Testis (tissue), 2 donors: ENCODE measurements around the gene DLG2.

Experiments used
- CTCF ChIP-seq, 3 experiments: fragments of 450-650 bp in 2 of 3; fragments of 200-600 bp in 1 of 3; sonication (generic) in 1 of 3; IDR thresholded peaks; one replicate each; pipeline ENCODE4 v1.5.1; 2016 to 2019; ENCODE audit warnings: antibody characterized with exemption in 3 of 3, mild to moderate bottlenecking in 2 of 3, moderate library complexity in 1 of 3
- POLR2A ChIP-seq: fragments of 450-650 bp; IDR thresholded peaks from one replicate; pipeline ENCODE4 v1.6.1; 2017; ENCODE audit warnings: antibody characterized with exemption, mild to moderate bottlenecking, moderate library complexity

DNA sequence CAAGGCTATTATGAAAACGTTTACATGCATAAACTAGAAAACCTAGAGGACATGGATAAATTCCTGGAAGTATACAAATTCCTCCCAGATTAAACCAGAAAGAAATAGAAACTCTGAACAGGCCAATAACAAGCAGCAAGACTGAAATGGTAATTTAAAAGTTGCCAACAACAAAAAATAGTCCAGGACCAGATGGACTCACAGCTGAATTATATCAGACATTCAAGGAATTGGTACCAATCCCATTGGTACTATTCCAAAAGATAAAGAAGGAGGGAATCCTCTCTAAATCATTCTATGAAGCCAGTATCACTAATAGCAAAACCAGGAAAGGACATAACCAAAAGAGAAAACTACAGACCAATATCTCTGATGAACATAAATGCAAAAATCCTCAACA is 236.0 kb downstream of the DLG2 start:
- TF ChIP-seq CTCF (IDR thresholded peaks at IDR 0.05), result no peak
- no peak for TF ChIP-seq POLR2A
